GM04504 (cell line): ENCODE results near the gene EPHA10.

Source experiments
- DNase-seq: peaks from one replicate; pipeline ENCODE4 v3.0.0-alpha.2; 2012; ENCODE audit warnings: low read depth

EPHA10 gene

GRCh38 chr1:37673920-37674319 lies 91.0 kb downstream of the EPHA10 start:
- no peak for DNase-seq

- no peak for DNase-seq
These were observed 92.6 kb downstream of the EPHA10 start for GRCh38 chr1:37672136-37672870.

- DNase-seq = no peak
These were observed 93.7 kb downstream of the EPHA10 start for GRCh38 chr1:37671261-37671660.

GRCh38 chr1:37670133-37670532 lies 94.8 kb downstream of the EPHA10 start:
- DNase-seq = no peak

- peak; percentile 74 for DNase-seq
These were observed 97.8 kb downstream of the EPHA10 start for GRCh38 chr1:37667023-37667671.

- no peak for DNase-seq
These were observed 98.6 kb downstream of the EPHA10 start for GRCh38 chr1:37666241-37666867.
